Neural progenitor cell (in vitro differentiated cells): ENCODE results near the gene TEKT2. TPM values are rescaled to one million over a fixed set of nuclear protein-coding genes. Genes with fewer than 3 reads are reported as not detected.

ENCODE experiments used
- DNase-seq: peaks from one replicate; pipeline ENCODE4 v3.0.0-alpha.2; 2016; ENCODE audit warnings: low spot score
- H2AFZ ChIP-seq: fragments of 200-600 bp; sonication (generic); replicated peaks from 2 replicates; pipeline ENCODE4 v1.6.1; 2016; ENCODE audit warnings: antibody characterized with exemption
- H3F3A ChIP-seq: fragments of 200-600 bp; sonication (generic); 2 replicates; pipeline ENCODE4 v1.6.1; 2016; ENCODE audit warnings: antibody characterized with exemption, low read depth
- H3K27ac ChIP-seq: fragments of 200-600 bp; sonication (generic); 2 replicates; pipeline ENCODE4 v1.5.1; 2016; ENCODE audit warnings: mild to moderate bottlenecking
- H3K27me3 ChIP-seq: fragments of 200-600 bp; sonication (generic); 2 replicates; pipeline ENCODE4 v1.6.1; 2016; ENCODE audit warnings: mild to moderate bottlenecking, moderate library complexity
- H3K36me3 ChIP-seq: fragments of 200-600 bp; sonication (generic); 2 replicates; pipeline ENCODE4 v1.5.1; 2016
- H3K4me1 ChIP-seq: fragments of 200-600 bp; sonication (generic); 2 replicates; pipeline ENCODE4 v1.6.1; 2016; ENCODE audit warnings: mixed run types
- H3K4me2 ChIP-seq: fragments of 200-600 bp; sonication (generic); 2 replicates; pipeline ENCODE4 v1.6.1; 2016
- H3K4me3 ChIP-seq: fragments of 200-600 bp; sonication (generic); 2 replicates; pipeline ENCODE4 v1.5.1; 2016
- H3K79me2 ChIP-seq: fragments of 200-600 bp; sonication (generic); 2 replicates; pipeline ENCODE4 v1.6.1; 2016; ENCODE audit warnings: low read depth
- H3K9ac ChIP-seq: fragments of 200-600 bp; sonication (generic); 2 replicates; pipeline ENCODE4 v1.6.1; 2016
- H3K9me3 ChIP-seq: fragments of 200-600 bp; sonication (generic); 2 replicates; pipeline ENCODE4 v1.5.1; 2016; ENCODE audit warnings: low read depth
- H4K20me1 ChIP-seq: fragments of 200-600 bp; sonication (generic); 2 replicates; pipeline ENCODE4 v1.6.1; 2016; ENCODE audit warnings: low read depth
- H3K27ac Mint-ChIP-seq: 3 replicates; pipeline ENCODE4 v1.8.0; 2021; ENCODE audit warnings: mixed read lengths
- H3K27me3 Mint-ChIP-seq: 2 replicates; pipeline ENCODE4 v1.8.0; 2022; ENCODE audit warnings: low read depth, mild to moderate bottlenecking, inconsistent platforms, moderate library complexity, mixed read lengths; ENCODE audit not compliant: insufficient read depth
- H3K36me3 Mint-ChIP-seq: 3 replicates; pipeline ENCODE4 v1.8.0; 2021; ENCODE audit warnings: mixed read lengths
- H3K4me1 Mint-ChIP-seq: 3 replicates; pipeline ENCODE4 v1.8.0; 2021; ENCODE audit warnings: mixed read lengths
- H3K4me3 Mint-ChIP-seq: 3 replicates; pipeline ENCODE4 v1.8.0; 2021; ENCODE audit warnings: mild to moderate bottlenecking, moderate library complexity, mixed read lengths
- H3K9me3 Mint-ChIP-seq: 3 replicates; pipeline ENCODE4 v1.8.0; 2020; ENCODE audit warnings: mixed read lengths
- EZH2 ChIP-seq: fragments of 200-600 bp; sonication (generic); IDR thresholded peaks from 2 replicates; pipeline ENCODE4 v1.6.1; 2017; ENCODE audit warnings: antibody characterized with exemption, mild to moderate bottlenecking, moderate library complexity
- EZH2phosphoT487 ChIP-seq: fragments of 200-600 bp; sonication (generic); IDR thresholded peaks from 2 replicates; pipeline ENCODE4 v1.6.1; 2017; ENCODE audit warnings: antibody characterized with exemption
- total RNA-seq: library from RNA; depleted of rRNA; stranded (reverse); fragments of >200 nt; gene quantifications from 2 replicates; pipeline ENCODE4 v1.2.3, GENCODE V29; 2015; ENCODE audit warnings: low replicate concordance
- TF ChIP-seq, protein P1 (sequence below): fragments of 200-600 bp; sonication (generic); IDR thresholded peaks from 2 replicates; pipeline ENCODE4 v1.5.1; 2017; ENCODE audit warnings: antibody characterized with exemption, mild to moderate bottlenecking

TEKT2 gene
- total RNA-seq, 1 donor from 2014 or later: 2.7 TPM

DNA sequence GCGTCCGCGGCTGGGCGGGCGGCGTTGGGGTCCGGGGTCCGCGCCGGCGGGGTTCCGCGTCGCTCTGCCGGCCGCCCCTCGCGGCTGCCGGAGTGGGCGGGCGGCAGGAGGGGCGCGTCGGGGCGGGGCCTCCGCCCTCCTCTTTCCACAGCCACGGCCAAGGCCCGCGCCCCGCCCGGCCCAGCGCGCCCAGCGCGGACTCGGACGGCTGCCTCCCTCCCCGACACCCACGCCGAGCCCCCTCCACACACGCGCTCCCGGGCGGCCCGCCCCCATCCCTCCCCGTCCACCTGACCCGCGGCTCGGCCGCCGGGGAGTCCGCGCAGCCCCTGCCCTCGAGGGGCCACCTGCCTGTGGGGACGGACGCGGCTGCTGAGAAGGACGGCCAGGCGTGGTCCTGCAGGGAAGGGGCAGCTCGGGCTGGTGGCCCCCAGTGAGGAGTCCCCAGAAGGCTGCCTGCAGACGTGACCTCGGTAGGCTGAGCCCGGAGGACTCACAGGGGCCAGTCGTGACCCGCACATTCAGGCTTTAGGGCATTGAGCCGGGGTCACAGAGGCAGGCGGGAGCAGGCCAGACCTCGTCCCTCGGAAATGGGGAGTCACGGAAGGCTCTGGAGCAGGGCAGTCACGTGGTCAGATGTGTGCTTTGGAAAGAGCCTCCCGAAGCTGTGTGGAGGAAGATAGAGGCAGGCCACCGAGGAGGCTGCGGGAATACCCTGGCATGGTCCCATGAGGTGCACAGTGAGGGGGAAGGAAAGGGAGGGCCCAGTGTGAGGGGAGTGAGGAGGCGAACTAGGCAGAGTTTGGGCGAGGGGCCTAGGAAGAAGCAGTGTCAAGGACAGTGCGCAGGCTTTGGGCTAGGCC lies 41.5 kb downstream of the TEKT2 start, which contains the start of gene COL8A2:
Gene COL8A2, minus strand, starts transcription at position 94 of the 863 bp plus-strand sequence. CDS start 24,980 bp downstream, outside the sequence.
- H3K4me2 ChIP-seq: peak within 1 kb of the TSS; percentile 77
- H3K9me3 ChIP-seq: no peaks in the 10 kb centered on the region
- H3K79me2 ChIP-seq: no peaks in the 10 kb centered on the region
- Mint-ChIP-seq H3K9me3 (peaks cover 2% of the 10 kb centered on the region), H3K27me3 (peaks cover 40% of the 10 kb centered on the region), H3K36me3 (peaks cover 2% of the 10 kb centered on the region), H3K4me1 (peaks cover 27% of the 10 kb centered on the region), H3K27ac (no peak within 1 kb of the TSS), H3K4me3 (peak within 1 kb of the TSS; percentile 81)
- H3K9ac ChIP-seq: no peak within 1 kb of the TSS
- H3K27ac ChIP-seq: no peak within 1 kb of the TSS
- H3K36me3 ChIP-seq: no peaks in the 10 kb centered on the region
- peaks cover 57% of the 10 kb centered on the region for H3K27me3 ChIP-seq
- peak within 1 kb of the TSS; percentile 50 for H3K4me3 ChIP-seq
- DNase-seq: peak; percentile 47
- TF ChIP-seq, protein P1, sequence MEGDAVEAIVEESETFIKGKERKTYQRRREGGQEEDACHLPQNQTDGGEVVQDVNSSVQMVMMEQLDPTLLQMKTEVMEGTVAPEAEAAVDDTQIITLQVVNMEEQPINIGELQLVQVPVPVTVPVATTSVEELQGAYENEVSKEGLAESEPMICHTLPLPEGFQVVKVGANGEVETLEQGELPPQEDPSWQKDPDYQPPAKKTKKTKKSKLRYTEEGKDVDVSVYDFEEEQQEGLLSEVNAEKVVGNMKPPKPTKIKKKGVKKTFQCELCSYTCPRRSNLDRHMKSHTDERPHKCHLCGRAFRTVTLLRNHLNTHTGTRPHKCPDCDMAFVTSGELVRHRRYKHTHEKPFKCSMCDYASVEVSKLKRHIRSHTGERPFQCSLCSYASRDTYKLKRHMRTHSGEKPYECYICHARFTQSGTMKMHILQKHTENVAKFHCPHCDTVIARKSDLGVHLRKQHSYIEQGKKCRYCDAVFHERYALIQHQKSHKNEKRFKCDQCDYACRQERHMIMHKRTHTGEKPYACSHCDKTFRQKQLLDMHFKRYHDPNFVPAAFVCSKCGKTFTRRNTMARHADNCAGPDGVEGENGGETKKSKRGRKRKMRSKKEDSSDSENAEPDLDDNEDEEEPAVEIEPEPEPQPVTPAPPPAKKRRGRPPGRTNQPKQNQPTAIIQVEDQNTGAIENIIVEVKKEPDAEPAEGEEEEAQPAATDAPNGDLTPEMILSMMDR: no peak
- TF ChIP-seq EZH2 (peak; percentile 89), EZH2phosphoT487 (peak; percentile 65)
- peaks cover 3% of the 10 kb centered on the region for H3K4me1 ChIP-seq
- H4K20me1 ChIP-seq: peaks cover 14% of the 10 kb centered on the region
- peak within 1 kb of the TSS; percentile 28 for H2AFZ ChIP-seq
- H3F3A ChIP-seq: no peaks in the 10 kb centered on the region

DNA sequence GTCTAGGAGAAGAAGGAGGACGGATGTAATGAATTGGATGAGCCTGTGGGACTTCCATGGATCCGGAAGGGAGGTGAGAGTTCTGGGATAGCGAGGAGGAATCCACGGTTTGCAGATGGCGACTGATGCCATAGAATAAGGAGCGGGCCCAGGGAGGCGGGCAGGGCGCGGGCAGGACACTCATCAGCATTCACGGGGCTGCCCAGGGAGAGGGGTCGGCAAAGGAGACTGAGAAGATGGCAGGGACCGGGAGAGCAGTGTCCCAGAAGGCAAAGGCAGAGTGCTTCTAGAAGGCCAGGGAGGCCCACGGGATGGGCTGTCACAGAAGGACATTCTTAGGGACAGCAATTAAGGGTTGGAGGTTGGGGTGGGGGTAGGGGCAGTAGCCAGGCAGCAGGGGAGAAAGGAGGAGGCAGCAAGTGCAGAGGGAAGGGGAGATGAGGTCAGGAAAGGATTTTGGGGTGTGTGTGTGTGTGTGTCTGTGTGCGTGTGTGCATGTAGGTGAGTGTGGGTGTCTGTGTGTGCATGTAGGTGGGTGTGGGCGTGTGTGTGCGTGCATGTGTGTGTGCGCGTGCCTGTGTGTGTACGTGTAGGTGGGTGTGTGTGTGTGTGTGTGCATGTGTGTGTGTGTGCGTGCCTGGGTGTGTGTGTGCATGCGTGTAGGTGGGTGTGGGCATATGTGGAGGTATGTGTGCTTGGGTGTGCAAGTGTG lies 42.3 kb downstream of the TEKT2 start:
- Histone ChIP-seq H2AFZ (no peak overlapping the region), H3K4me3 (no peak overlapping the region), H4K20me1 (peaks cover 14% of the 10 kb centered on the region), H3F3A (no peaks in the 10 kb centered on the region), H3K4me1 (peaks cover 3% of the 10 kb centered on the region), H3K4me2 (no peak overlapping the region), H3K27ac (no peak overlapping the region), H3K9ac (no peak overlapping the region), H3K36me3 (no peaks in the 10 kb centered on the region), H3K79me2 (no peaks in the 10 kb centered on the region), H3K9me3 (no peaks in the 10 kb centered on the region), H3K27me3 (peaks cover 57% of the 10 kb centered on the region)
- peaks cover 2% of the 10 kb centered on the region for H3K36me3 Mint-ChIP-seq
- no peak for DNase-seq
- TF ChIP-seq EZH2phosphoT487: no peak
- TF ChIP-seq, protein P1: no peak
- no peak for TF ChIP-seq EZH2
- H3K9me3 Mint-ChIP-seq: peaks cover 2% of the 10 kb centered on the region
- peaks cover 27% of the 10 kb centered on the region for H3K4me1 Mint-ChIP-seq
- peaks cover 40% of the 10 kb centered on the region for H3K27me3 Mint-ChIP-seq
- peak overlapping the region; percentile 71 for H3K4me3 Mint-ChIP-seq
- no peak overlapping the region for H3K27ac Mint-ChIP-seq

DNA sequence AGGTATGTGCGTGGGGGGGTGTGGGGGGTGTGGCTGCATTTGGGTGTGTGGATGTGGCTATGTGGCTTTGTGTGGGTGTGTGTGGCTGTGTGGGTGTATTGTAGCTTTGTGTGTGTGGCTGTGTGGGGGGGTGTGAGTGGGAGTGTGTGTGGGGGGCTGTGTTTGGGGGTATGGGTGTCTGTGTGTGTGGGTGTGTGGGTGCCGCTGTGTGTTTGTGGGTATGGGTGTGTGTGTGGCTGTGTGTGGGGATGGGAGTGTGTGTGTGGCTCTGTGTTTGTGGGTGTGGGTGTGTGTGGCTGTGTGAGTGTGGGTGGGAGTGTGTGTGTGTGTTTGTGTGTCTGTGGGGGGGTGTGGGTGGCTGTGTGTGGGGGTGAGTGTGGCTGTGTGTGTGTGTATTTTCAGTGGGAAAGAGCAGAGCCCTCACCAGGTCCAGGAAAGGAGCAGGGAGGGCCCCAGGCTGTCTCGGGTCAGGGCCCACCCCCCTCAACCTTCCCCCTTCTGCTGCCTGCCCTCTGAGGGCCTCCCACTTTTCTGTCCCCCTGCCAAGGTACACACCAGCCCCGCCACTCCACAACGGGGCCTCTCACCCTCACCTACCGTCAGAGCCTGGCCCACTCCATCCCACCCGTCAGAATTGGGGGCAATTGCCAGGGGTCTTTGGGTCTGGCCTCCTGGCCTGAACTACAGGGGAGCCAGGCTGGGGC lies 43.1 kb downstream of the TEKT2 start:
- Histone ChIP-seq H3K36me3 (no peaks in the 10 kb centered on the region), H4K20me1 (peaks cover 14% of the 10 kb centered on the region), H3K4me3 (no peak overlapping the region), H3K9me3 (no peaks in the 10 kb centered on the region), H3K4me2 (no peak overlapping the region), H3F3A (no peaks in the 10 kb centered on the region), H2AFZ (no peak overlapping the region), H3K27me3 (peaks cover 50% of the 10 kb centered on the region), H3K79me2 (no peaks in the 10 kb centered on the region), H3K27ac (no peak overlapping the region), H3K4me1 (peaks cover 3% of the 10 kb centered on the region), H3K9ac (no peak overlapping the region)
- no peak for TF ChIP-seq EZH2
- TF ChIP-seq EZH2phosphoT487: no peak
- TF ChIP-seq, protein P1: no peak
- Mint-ChIP-seq H3K27ac (no peak overlapping the region), H3K9me3 (peaks cover 2% of the 10 kb centered on the region), H3K4me3 (no peak overlapping the region), H3K4me1 (peaks cover 27% of the 10 kb centered on the region), H3K36me3 (peaks cover 2% of the 10 kb centered on the region), H3K27me3 (peaks cover 36% of the 10 kb centered on the region)
- no peak for DNase-seq
